ENCODE data around the gene MMP10.

DNA sequence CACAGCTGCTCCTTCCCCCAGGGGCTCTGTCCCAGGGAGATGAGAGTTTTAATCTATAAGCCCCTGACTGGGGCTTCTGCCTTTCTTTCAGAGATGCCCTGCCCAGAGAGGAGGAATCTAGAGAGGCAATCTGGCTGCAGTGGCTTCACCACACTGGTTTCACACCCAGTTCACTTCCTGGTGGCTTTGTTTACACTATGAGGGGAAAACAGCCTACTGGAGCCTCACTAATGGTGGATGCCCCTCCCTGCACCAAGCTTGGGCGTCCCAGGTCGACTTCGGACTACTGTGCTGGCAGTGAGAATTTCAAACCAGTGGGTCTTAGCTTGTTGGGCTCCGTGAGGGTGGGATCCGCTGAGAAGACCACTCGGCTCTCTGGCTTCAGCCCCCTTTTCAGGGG lies 39.1 kb upstream of the MMP10 start:
- TF ChIP-seq, protein P1, sequence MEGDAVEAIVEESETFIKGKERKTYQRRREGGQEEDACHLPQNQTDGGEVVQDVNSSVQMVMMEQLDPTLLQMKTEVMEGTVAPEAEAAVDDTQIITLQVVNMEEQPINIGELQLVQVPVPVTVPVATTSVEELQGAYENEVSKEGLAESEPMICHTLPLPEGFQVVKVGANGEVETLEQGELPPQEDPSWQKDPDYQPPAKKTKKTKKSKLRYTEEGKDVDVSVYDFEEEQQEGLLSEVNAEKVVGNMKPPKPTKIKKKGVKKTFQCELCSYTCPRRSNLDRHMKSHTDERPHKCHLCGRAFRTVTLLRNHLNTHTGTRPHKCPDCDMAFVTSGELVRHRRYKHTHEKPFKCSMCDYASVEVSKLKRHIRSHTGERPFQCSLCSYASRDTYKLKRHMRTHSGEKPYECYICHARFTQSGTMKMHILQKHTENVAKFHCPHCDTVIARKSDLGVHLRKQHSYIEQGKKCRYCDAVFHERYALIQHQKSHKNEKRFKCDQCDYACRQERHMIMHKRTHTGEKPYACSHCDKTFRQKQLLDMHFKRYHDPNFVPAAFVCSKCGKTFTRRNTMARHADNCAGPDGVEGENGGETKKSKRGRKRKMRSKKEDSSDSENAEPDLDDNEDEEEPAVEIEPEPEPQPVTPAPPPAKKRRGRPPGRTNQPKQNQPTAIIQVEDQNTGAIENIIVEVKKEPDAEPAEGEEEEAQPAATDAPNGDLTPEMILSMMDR (conservative IDR thresholded peaks at IDR 0.05; ENCODE audit: low read length), result no peak
- TF ChIP-seq EZH2phosphoT487 (IDR thresholded peaks at IDR 0.05; ENCODE audit: borderline replicate concordance), result no peak

Data from Loucy (cell line).